B cell (primary cell): ENCODE measurements around the gene SURF6. TPM values are rescaled to one million over a fixed set of nuclear protein-coding genes. Genes with fewer than 3 reads are reported as not detected.

Source experiments
- ATAC-seq: fragments of 200-7000 bp; cut with Tn5 transposase; one replicate; pipeline ENCODE4 v1.10.0; 2021; ENCODE audit warnings: low read depth, mild to moderate bottlenecking, moderate number of reproducible peaks, moderate library complexity
- CTCF ChIA-PET: fragments of 350-600 bp; sonication (Branson Sonifier 250); formaldehyde crosslinking; loops from one replicate; lab custom pipeline; 2021; ENCODE audit warnings: antibody characterized with exemption, inconsistent platforms; lab: Charles Lee
- POLR2A ChIA-PET: fragments of 350-600 bp; sonication (Branson Sonifier 250); formaldehyde crosslinking; loops from one replicate; lab custom pipeline; 2021; ENCODE audit warnings: antibody characterized with exemption; lab: Charles Lee
- DNase-seq: peaks from one replicate; pipeline ENCODE4 v3.0.0; 2013
- H2AFZ ChIP-seq: 2 replicates; pipeline ENCODE4 v1.6.1; 2012; ENCODE audit warnings: mild to moderate bottlenecking, low read depth, low read length; ENCODE audit not compliant: insufficient read depth, poor library complexity, severe bottlenecking
- H3K27ac ChIP-seq, 2 donors: 1 replicate in 1 of 2; 2 replicates in 1 of 2; pipeline ENCODE4 v1.5.1; 2012 to 2013; ENCODE audit warnings: low read length in 2 of 2, mild to moderate bottlenecking in 2 of 2, moderate library complexity in 1 of 2
- H3K27me3 ChIP-seq, 4 experiments: fragments of 200-600 bp in 1 of 4; sonication (generic) in 1 of 4; replicated peaks in 1 of 4; 1 replicate in 2 of 4; 2 replicates in 2 of 4; pipeline versions ENCODE4 v1.6.1 to v1.7.0; 2013 to 2016; ENCODE audit warnings: low read length in 3 of 4, mild to moderate bottlenecking in 2 of 4, mixed read lengths in 1 of 4, moderate library complexity in 1 of 4; ENCODE audit not compliant: insufficient read depth in 4 of 4, control insufficient read depth in 3 of 4; ENCODE audit errors: control extremely low read depth in 1 of 4
- H3K36me3 ChIP-seq, 2 experiments: replicated peaks in 1 of 2; 1 replicate in 1 of 2; 2 replicates in 1 of 2; pipeline versions ENCODE4 v1.6.1 to v1.7.1; 2013; ENCODE audit warnings: low read length in 1 of 2; ENCODE audit not compliant: insufficient read depth in 2 of 2, control insufficient read depth in 1 of 2; ENCODE audit errors: control extremely low read depth in 1 of 2, extremely low read depth in 1 of 2
- H3K4me1 ChIP-seq, 2 donors: fragments of 200-600 bp in 1 of 2; sonication (generic) in 1 of 2; 1 replicate in 1 of 2; 2 replicates in 1 of 2; pipeline versions ENCODE4 v1.5.1 to v1.6.1; 2013 to 2017; ENCODE audit warnings: low read length in 2 of 2; ENCODE audit not compliant: control insufficient read depth in 2 of 2, insufficient read depth in 2 of 2
- H3K4me2 ChIP-seq: replicated peaks from 2 replicates; pipeline ENCODE3; 2012; ENCODE audit warnings: mild to moderate bottlenecking, low read depth, low read length; ENCODE audit not compliant: poor library complexity, severe bottlenecking
- H3K4me3 ChIP-seq, 5 experiments: fragments of 200-600 bp in 1 of 5; sonication (generic) in 1 of 5; 1 replicate in 3 of 5; 2 replicates in 2 of 5; pipeline versions ENCODE4 v1.5.1 to v1.7.0; 2011 to 2016; ENCODE audit warnings: low read length in 4 of 5, mild to moderate bottlenecking in 4 of 5, low read depth in 2 of 5, control low read depth in 1 of 5, moderate library complexity in 1 of 5; ENCODE audit not compliant: insufficient read depth in 1 of 5; ENCODE audit errors: control extremely low read depth in 1 of 5, extremely low read depth in 1 of 5
- H3K79me2 ChIP-seq: fragments of 200-600 bp; sonication (generic); one replicate; pipeline ENCODE4 v1.6.0; 2016; ENCODE audit warnings: low read length; ENCODE audit not compliant: control insufficient read depth, insufficient read depth
- H3K9ac ChIP-seq: fragments of 200-600 bp; sonication (generic); 2 replicates; pipeline ENCODE4 v1.6.1; 2017; ENCODE audit warnings: mild to moderate bottlenecking, low read length, moderate library complexity
- H3K9me3 ChIP-seq, 3 donors: one replicate each; pipeline versions ENCODE4 v1.6.1 to v1.7.1; 2013; ENCODE audit warnings: low read length in 2 of 3; ENCODE audit not compliant: control insufficient read depth in 2 of 3, insufficient read depth in 1 of 3; ENCODE audit errors: control extremely low read depth in 1 of 3
- H4K20me1 ChIP-seq: 2 replicates; pipeline ENCODE4 v1.6.0; 2012; ENCODE audit warnings: mild to moderate bottlenecking, low read length; ENCODE audit not compliant: insufficient read depth, control insufficient read depth, poor library complexity, severe bottlenecking
- H3K27ac Mint-ChIP-seq: one replicate; pipeline ENCODE4 v1.8.0; 2021; ENCODE audit warnings: mixed read lengths
- H3K27me3 Mint-ChIP-seq: one replicate; pipeline ENCODE4 v1.8.0; 2021; ENCODE audit warnings: mixed read lengths
- H3K4me1 Mint-ChIP-seq: one replicate; pipeline ENCODE4 v1.8.0; 2021; ENCODE audit warnings: mixed read lengths
- H3K4me3 Mint-ChIP-seq: one replicate; pipeline ENCODE4 v1.8.0; 2021; ENCODE audit warnings: mixed read lengths
- H3K9me3 Mint-ChIP-seq: one replicate; pipeline ENCODE4 v1.8.0; 2022; ENCODE audit warnings: mixed read lengths; ENCODE audit not compliant: insufficient read depth
- CTCF ChIP-seq: fragments of 200-600 bp; IDR thresholded peaks from one replicate; pipeline ENCODE4 v1.8.0; 2022; ENCODE audit warnings: antibody characterized with exemption, mild to moderate bottlenecking
- EZH2 ChIP-seq: IDR thresholded peaks from 2 replicates; pipeline ENCODE4 v1.6.1; 2012; ENCODE audit warnings: borderline replicate concordance, low read depth, mild to moderate bottlenecking, moderate library complexity, low read length; ENCODE audit not compliant: insufficient read depth, poor library complexity, severe bottlenecking
- WGBS: methylation state at CpG from one replicate; pipeline ENCODE4 v1.1.5; 2013; ENCODE audit warnings: missing lambda C conversion rate; ENCODE audit not compliant: insufficient coverage; 5-methylcytosine and 5-hydroxymethylcytosine counted together
- intact Hi-C: fragments of 100-400 bp; cut with micrococcal nuclease; formaldehyde crosslinking; loops from one replicate; pipeline ENCODE4 v1.10.0; 2022
- polyA plus RNA-seq: library from polyadenylated mRNA; depleted of rRNA; stranded (reverse); fragments of >200 nt; gene quantifications from 2 replicates; pipeline ENCODE4 v1.2.3, GENCODE V29; 2012
- total RNA-seq, 2 donors: library from RNA; stranded (reverse); fragments of 120-200 nt in 1 of 2; gene quantifications; 1 replicate in 1 of 2; 2 replicates in 1 of 2; pipeline versions ENCODE4 v1.2.3 to v1.2.4, GENCODE V29; 2013 to 2022

Gene SURF6
- total and polyA plus RNA-seq, 2 donors (not counting 1 experiment from before 2014, with no cell fraction given) = 14.7 to 25.9 TPM

- Histone ChIP-seq H3K27ac (peak overlapping the region; percentile 18 to 91), H3K9me3 (no peaks in the 10 kb centered on the region), H3K9ac (peak overlapping the region; percentile 84), H3K4me3 (peak overlapping the region; percentile 39 to 78 (median 66)), H3K79me2 (peaks cover 56% of the 10 kb centered on the region), H2AFZ (peak overlapping the region; percentile 91), H3K4me2 (peak overlapping the region; percentile 85), H3K4me1 (peaks cover 31 to 48% of the 10 kb centered on the region in 2 donors), H3K27me3 (no peaks in the 10 kb centered on the region), H4K20me1 (peaks cover 52% of the 10 kb centered on the region), H3K36me3 (peaks cover 0 to 15% of the 10 kb centered on the region in 2 experiments)
- TF ChIP-seq CTCF = no peak
- no peak for TF ChIP-seq EZH2
- no peaks in the 10 kb centered on the region for H3K9me3 Mint-ChIP-seq
- under 1% methylated on average over 36 of the region's 39 CpGs for WGBS
- peak overlapping the region; percentile 94 for H3K4me3 Mint-ChIP-seq
- ChIA-PET CTCF (interaction anchor here (0.7 to 1.4 kb wide), 3 partner anchors 19 to 112 kb away, joined by 3 to 6 read pairs (median 3); partner anchors contain the start of genes SURF1 and SURF2), POLR2A (interaction anchor here (1.0 kb wide), 1 partner anchor 104 kb away, joined by 3 read pairs; the partner anchor contains the start of gene SLC2A6)
- peaks cover 41% of the 10 kb centered on the region for H3K4me1 Mint-ChIP-seq
- ATAC-seq = no peak
- DNase-seq = peak; percentile 38
- no peaks in the 10 kb centered on the region for H3K27me3 Mint-ChIP-seq
- intact Hi-C loops = no loop called here
- H3K27ac Mint-ChIP-seq = peak overlapping the region; percentile 84
Observed at GRCh38 chr9:133375116-133375723, 39.2 kb upstream of the SURF6 start.

- Mint-ChIP-seq H3K4me3 (peak overlapping the region; percentile 94), H3K4me1 (peaks cover 46% of the 10 kb centered on the region), H3K27ac (peak overlapping the region; percentile 84), H3K27me3 (no peaks in the 10 kb centered on the region), H3K9me3 (no peaks in the 10 kb centered on the region)
- POLR2A ChIA-PET = interaction anchor here (1.0 kb wide), 1 partner anchor 104 kb away, joined by 3 read pairs; the partner anchor contains the start of gene SLC2A6
- peaks cover 0 to 20% of the 10 kb centered on the region in 2 experiments for H3K36me3 ChIP-seq
- ATAC-seq = no peak
- TF ChIP-seq EZH2 (no peak), CTCF (no peak)
- peak overlapping the region; percentile 85 for H3K4me2 ChIP-seq
- H2AFZ ChIP-seq = peak overlapping the region; percentile 91
- peak overlapping the region; percentile 84 for H3K9ac ChIP-seq
- WGBS = 47% methylated on average over 8 of the region's 12 CpGs
- intact Hi-C loops = no loop called here
- peak overlapping the region; percentile 39 to 78 (median 66) for H3K4me3 ChIP-seq
- peaks cover 62% of the 10 kb centered on the region for H3K79me2 ChIP-seq
- H3K4me1 ChIP-seq = peaks cover 34 to 53% of the 10 kb centered on the region in 2 donors
- CTCF ChIA-PET = interaction anchor here (0.7 to 1.4 kb wide), 3 partner anchors 18 to 112 kb away, joined by 3 to 6 read pairs (median 3); partner anchors contain the start of genes SURF1 and SURF2
- no peaks in the 10 kb centered on the region for H3K27me3 ChIP-seq
- H3K27ac ChIP-seq = peak overlapping the region; percentile 18 to 91
- H3K9me3 ChIP-seq = no peaks in the 10 kb centered on the region
- DNase-seq = no peak
- peaks cover 58% of the 10 kb centered on the region for H4K20me1 ChIP-seq
Observed at GRCh38 chr9:133374612-133375115, 38.7 kb upstream of the SURF6 start.
